Right lobe of liver (tissue), 6 donors: Measurements from ENCODE around the gene DDX41. TPM values are rescaled to one million over a fixed set of nuclear protein-coding genes. Genes with fewer than 3 reads are reported as not detected.

ENCODE experiments used
- ATAC-seq, 4 donors: fragments of 200-7000 bp; cut with Tn5 transposase; one replicate each; pipeline ENCODE4 v1.9.1; 2020; ENCODE audit warnings: mild to moderate bottlenecking in 4 of 4, moderate library complexity in 4 of 4
- DNase-seq, 3 donors: peaks; one replicate each; pipeline ENCODE4 v3.0.0-alpha.2; 2020
- H3K27ac ChIP-seq, 3 donors: fragments of 200-600 bp; one replicate each; pipeline ENCODE4 v1.8.0; 2022
- H3K27me3 ChIP-seq, 2 donors: fragments of 200-600 bp; one replicate each; pipeline ENCODE4 v1.8.0; 2022
- H3K36me3 ChIP-seq, 4 donors: fragments of 200-600 bp; sonication (generic) in 1 of 4; one replicate each; pipeline versions ENCODE4 v1.5.1 to v1.8.0; 2017 to 2022; ENCODE audit warnings: control low read depth in 1 of 4
- H3K4me1 ChIP-seq, 4 donors: fragments of 200-600 bp; sonication (generic) in 1 of 4; one replicate each; pipeline versions ENCODE4 v1.5.1 to v1.8.0; 2017 to 2022; ENCODE audit warnings: control low read depth in 1 of 4
- H3K4me3 ChIP-seq, 3 donors: fragments of 200-600 bp; one replicate each; pipeline ENCODE4 v1.8.0; 2022
- H3K9me3 ChIP-seq, 4 donors: fragments of 200-600 bp; sonication (generic) in 1 of 4; one replicate each; pipeline versions ENCODE4 v1.5.1 to v1.8.0; 2017 to 2022; ENCODE audit warnings: control low read depth in 1 of 4
- CTCF ChIP-seq, 4 donors: fragments of 200-600 bp in 3 of 4; fragments of 450-650 bp in 1 of 4; IDR thresholded peaks; one replicate each; pipeline versions ENCODE4 v1.5.1 to v1.8.0; 2016 to 2022; ENCODE audit warnings: antibody characterized with exemption in 4 of 4, mild to moderate bottlenecking in 2 of 4
- POLR2A ChIP-seq: fragments of 450-650 bp; IDR thresholded peaks from one replicate; pipeline ENCODE4 v1.6.1; 2017; ENCODE audit warnings: antibody characterized with exemption, mild to moderate bottlenecking
- WGBS: methylation state at CpG from one replicate; pipeline ENCODE4 v1.1.6; 2018; ENCODE audit warnings: low coverage, low lambda C conversion rate; ENCODE audit not compliant: insufficient coverage; ENCODE audit errors: missing lambda C conversion rate; 5-methylcytosine and 5-hydroxymethylcytosine counted together
- intact Hi-C, 2 donors: fragments of 100-400 bp; cut with DNase I; formaldehyde crosslinking; loops; one replicate each; pipeline versions ENCODE4 v1.11.2 to v1.14.1; 2022
- total RNA-seq, 6 experiments: library from RNA; depleted of rRNA in 2 of 6; stranded (reverse); fragments of >200 nt in 2 of 6; fragmentation: NEBNext Ultra II Directional in 3 of 6; extraction: Animal tissue kit (Norgen Biotek cat#: 25700) in 3 of 6; gene quantifications; one replicate each; pipeline versions ENCODE4 v1.1.0 to v1.2.4, GENCODE V29; 2016 to 2023
- donor health status: DM: no; HTN: yes; CAD: no.
- donor health status: DM: no; HTN: no; CAD: no.
- donor health status: DM: no; HTN: no; CAD: no.
- donor health status: DM: no; HTN: yes; CAD: no.
- donor health status: DM: no; HTN: yes; CAD: no.

Gene DDX41
- total RNA-seq, 6 experiments from 2014 or later: 35.1 to 64.8 (median 47.9) TPM

- TF ChIP-seq POLR2A (no peak), CTCF (IDR thresholded peaks at IDR 0.05) (no peak)
- intact Hi-C loops: no loop called here
- Histone ChIP-seq H3K27ac (no peak overlapping the region), H3K27me3 (no peaks in the 10 kb centered on the region), H3K9me3 (no peaks in the 10 kb centered on the region), H3K4me1 (no peaks in the 10 kb centered on the region), H3K4me3 (no peak overlapping the region), H3K36me3 (peaks cover 0 to 77% (median 26%) of the 10 kb centered on the region in 4 donors)
- WGBS: 93% methylated on average over 4 of the region's 4 CpGs
- no peak for DNase-seq
- no peak for ATAC-seq
Observed at GRCh38 chr5:177526191-177526590, 9.4 kb upstream of the DDX41 start.

DNA sequence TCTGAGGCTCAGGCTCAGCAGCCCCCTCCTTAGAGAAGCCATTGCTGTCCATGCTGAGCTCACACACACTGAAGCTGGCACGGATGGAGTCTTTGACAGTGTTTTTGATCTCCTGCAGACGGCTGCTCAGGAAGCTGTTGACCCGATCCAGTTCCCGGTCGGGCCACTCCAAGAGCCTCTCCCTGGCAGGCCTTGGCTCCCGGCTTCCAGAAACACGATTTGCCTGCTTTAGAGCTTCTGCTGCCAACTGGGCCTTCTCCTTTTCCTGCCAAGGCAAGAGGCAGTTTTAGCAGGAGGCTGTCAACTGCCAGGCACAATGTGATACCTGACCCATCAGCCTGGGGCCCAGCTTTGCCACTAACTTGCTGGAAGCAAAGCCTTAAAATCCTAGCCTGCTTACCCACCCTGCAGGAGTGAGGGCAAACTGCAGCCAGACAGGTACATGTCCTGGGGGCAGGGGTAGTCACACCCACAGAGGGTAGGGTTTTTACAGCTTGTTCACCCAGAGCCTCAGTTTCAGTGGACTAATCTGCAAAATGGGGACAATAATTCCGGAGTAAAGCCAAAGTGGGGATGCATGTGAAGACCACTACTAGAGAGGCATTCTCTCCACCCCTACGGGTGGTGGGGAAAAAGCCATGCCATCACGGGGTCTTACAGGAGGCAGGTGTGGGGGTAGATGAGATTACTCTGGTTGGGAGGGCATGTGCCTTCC, 8.3 kb upstream of the DDX41 start:
- intact Hi-C loops: no loop called here
- no peak for ATAC-seq
- H3K36me3 ChIP-seq: peaks cover 0 to 74% (median 24%) of the 10 kb centered on the region in 4 donors
- WGBS: 87% methylated on average over 3 of the region's 10 CpGs
- H3K4me3 ChIP-seq: no peak overlapping the region
- DNase-seq: no peak
- TF ChIP-seq POLR2A (no peak), CTCF (IDR thresholded peaks at IDR 0.05) (no peak)
- no peaks in the 10 kb centered on the region for H3K9me3 ChIP-seq
- H3K4me1 ChIP-seq: no peaks in the 10 kb centered on the region
- H3K27me3 ChIP-seq: no peaks in the 10 kb centered on the region
- H3K27ac ChIP-seq: no peak overlapping the region

- Histone ChIP-seq H3K4me1 (no peaks in the 10 kb centered on the region), H3K4me3 (no peak overlapping the region), H3K9me3 (no peaks in the 10 kb centered on the region), H3K36me3 (peaks cover 0 to 70% (median 24%) of the 10 kb centered on the region in 4 donors), H3K27me3 (no peaks in the 10 kb centered on the region), H3K27ac (no peak overlapping the region)
- WGBS: no CpG with 5 or more reads among the region's 12 CpGs
- no peak for ATAC-seq
- intact Hi-C loops: no loop called here
- DNase-seq: no peak
- no peak for TF ChIP-seq POLR2A
- no peak for TF ChIP-seq CTCF (IDR thresholded peaks at IDR 0.05)
Observed at GRCh38 chr5:177524539-177524900, 7.8 kb upstream of the DDX41 start.

DNA sequence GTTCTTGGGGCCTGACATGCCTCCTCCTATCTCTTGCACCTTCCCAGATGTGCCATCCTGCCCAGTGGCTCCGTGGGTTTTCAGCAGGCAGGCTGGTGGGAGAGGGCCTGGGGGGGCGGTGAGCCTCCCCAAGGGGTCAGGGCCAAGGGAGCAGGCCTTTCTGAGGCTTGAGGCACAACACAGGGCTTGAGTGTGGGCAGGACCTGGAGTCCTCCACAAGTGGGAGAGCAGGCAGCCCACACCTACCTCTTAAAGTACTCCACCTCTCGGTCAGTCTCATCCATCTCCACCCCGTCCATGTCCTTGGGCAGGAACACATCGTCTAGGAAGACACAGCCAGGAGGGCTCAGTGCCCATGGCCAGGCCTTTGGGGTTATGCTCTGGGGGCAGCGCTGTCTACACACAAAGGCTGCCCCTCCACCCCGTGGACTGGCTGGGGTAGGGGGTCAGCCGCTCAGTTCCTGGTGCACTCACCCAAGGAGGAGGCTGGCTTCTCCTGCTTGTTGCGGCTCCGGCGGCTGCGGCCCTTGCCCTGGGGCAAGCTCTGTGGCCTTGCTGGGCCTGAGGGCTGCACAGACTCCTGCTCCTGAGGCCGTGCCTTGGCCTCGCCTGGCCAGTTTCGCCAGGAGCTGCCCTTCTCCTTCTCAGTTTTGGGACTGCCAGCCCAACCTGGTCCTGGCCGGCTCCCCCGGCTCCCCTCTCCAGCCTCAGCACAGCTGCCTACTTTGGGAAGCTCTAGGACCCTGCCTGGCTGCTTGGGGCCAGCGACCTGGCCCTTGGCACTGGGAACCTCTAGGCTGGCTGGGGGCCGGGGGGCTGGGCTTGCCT, 7.2 kb upstream of the DDX41 start:
- Histone ChIP-seq H3K4me1 (no peaks in the 10 kb centered on the region), H3K4me3 (no peak overlapping the region), H3K36me3 (peaks cover 0 to 65% (median 24%) of the 10 kb centered on the region in 4 donors), H3K27ac (no peak overlapping the region), H3K27me3 (no peaks in the 10 kb centered on the region), H3K9me3 (no peaks in the 10 kb centered on the region)
- TF ChIP-seq POLR2A (no peak), CTCF (IDR thresholded peaks at IDR 0.05) (no peak)
- no CpG with 5 or more reads among the region's 19 CpGs for WGBS
- ATAC-seq (peak in 1 of 4 donors; percentile 4), DNase-seq (peak in 1 of 3 donors; percentile 49)
- intact Hi-C loops: no loop called here
